H1 (cell line): ENCODE results near the gene ADA. TPM values are rescaled to one million over a fixed set of nuclear protein-coding genes. Genes with fewer than 3 reads are reported as not detected.

Experiments
- CBX8 ChIP-seq: fragments of 300-800, 300-1000 bp; sonication (generic); IDR thresholded peaks from 2 replicates; pipeline ENCODE4 v1.7.1; 2016; ENCODE audit warnings: low read depth, low read length, borderline replicate concordance
- GTF2F1 ChIP-seq: IDR thresholded peaks from 2 replicates; pipeline ENCODE4 v1.6.1; 2012; ENCODE audit warnings: low read depth, low read length, improper control_type of control experiment, borderline replicate concordance
- HDAC6 ChIP-seq: IDR thresholded peaks from one replicate; pipeline ENCODE4 v1.7.1; 2012; ENCODE audit warnings: low read depth, mild to moderate bottlenecking, inconsistent platforms, low read length, moderate library complexity
- KDM4A ChIP-seq: IDR thresholded peaks from one replicate; pipeline ENCODE4 v1.7.1; 2012; ENCODE audit warnings: low read depth, mild to moderate bottlenecking, moderate library complexity, low read length, inconsistent platforms; ENCODE audit not compliant: severe bottlenecking
- PHF8 ChIP-seq: fragments of 200-600 bp; sonication (generic); conservative IDR thresholded peaks from 2 replicates; pipeline ENCODE4 v1.7.1; 2012; ENCODE audit warnings: low read depth, mild to moderate bottlenecking, inconsistent platforms, low read length, moderate library complexity
- POLR2A ChIP-seq, 2 experiments: IDR thresholded peaks; 1 replicate in 1 of 2; 2 replicates in 1 of 2; pipeline ENCODE4 v1.6.1; 2011; ENCODE audit warnings: low read depth in 2 of 2, low read length in 2 of 2, mild to moderate bottlenecking in 2 of 2; ENCODE audit errors: control extremely low read depth in 1 of 2
- SAP30 ChIP-seq: fragments of 300-600 bp; sonication (generic); IDR thresholded peaks from 2 replicates; pipeline ENCODE4 v1.7.1; 2012; ENCODE audit warnings: low read length, moderate library complexity, mild to moderate bottlenecking, inconsistent platforms; ENCODE audit not compliant: insufficient read depth, insufficient replicate concordance
- TAF7 ChIP-seq: optimal IDR thresholded peaks from 2 replicates; pipeline ENCODE3; 2011; ENCODE audit warnings: low read depth, mild to moderate bottlenecking, inconsistent platforms, low read length, moderate library complexity, borderline replicate concordance
- polyA plus RNA-seq, 7 experiments: library from polyadenylated mRNA; depleted of rRNA in 3 of 7; stranded (reverse) in 5 of 7; unstranded in 2 of 7; fragments of >200 nt in 5 of 7; fragments of 200-250 nt in 2 of 7; gene quantifications; 1 replicate in 5 of 7; 2 replicates in 1 of 7; 4 replicates in 1 of 7; pipeline versions ENCODE4 v1.2.1 to v1.2.3, GENCODE V29; 2011 to 2013; ENCODE audit warnings: missing spikeins in 2 of 7, mixed read lengths in 2 of 7
- total RNA-seq: library from RNA; stranded (reverse); fragmentation: NEBNext Ultra II Directional; extraction: Animal tissue kit (Norgen Biotek cat#: 25700); gene quantifications from 2 replicates; pipeline ENCODE4 v1.2.1, GENCODE V29; 2021
- TF ChIP-seq, protein P1 (sequence below): fragments of 300-600 bp; sonication (generic); IDR thresholded peaks from 2 replicates; pipeline ENCODE4 v1.7.1; 2012; ENCODE audit warnings: low read length, moderate library complexity, mild to moderate bottlenecking, inconsistent platforms; ENCODE audit not compliant: insufficient replicate concordance

The ADA gene
- total and polyA plus RNA-seq, 2 of the 8 experiments (the other 6 are each of a cell fraction or from before 2014, with no cell fraction given): 19.9 to 32.8 TPM

DNA sequence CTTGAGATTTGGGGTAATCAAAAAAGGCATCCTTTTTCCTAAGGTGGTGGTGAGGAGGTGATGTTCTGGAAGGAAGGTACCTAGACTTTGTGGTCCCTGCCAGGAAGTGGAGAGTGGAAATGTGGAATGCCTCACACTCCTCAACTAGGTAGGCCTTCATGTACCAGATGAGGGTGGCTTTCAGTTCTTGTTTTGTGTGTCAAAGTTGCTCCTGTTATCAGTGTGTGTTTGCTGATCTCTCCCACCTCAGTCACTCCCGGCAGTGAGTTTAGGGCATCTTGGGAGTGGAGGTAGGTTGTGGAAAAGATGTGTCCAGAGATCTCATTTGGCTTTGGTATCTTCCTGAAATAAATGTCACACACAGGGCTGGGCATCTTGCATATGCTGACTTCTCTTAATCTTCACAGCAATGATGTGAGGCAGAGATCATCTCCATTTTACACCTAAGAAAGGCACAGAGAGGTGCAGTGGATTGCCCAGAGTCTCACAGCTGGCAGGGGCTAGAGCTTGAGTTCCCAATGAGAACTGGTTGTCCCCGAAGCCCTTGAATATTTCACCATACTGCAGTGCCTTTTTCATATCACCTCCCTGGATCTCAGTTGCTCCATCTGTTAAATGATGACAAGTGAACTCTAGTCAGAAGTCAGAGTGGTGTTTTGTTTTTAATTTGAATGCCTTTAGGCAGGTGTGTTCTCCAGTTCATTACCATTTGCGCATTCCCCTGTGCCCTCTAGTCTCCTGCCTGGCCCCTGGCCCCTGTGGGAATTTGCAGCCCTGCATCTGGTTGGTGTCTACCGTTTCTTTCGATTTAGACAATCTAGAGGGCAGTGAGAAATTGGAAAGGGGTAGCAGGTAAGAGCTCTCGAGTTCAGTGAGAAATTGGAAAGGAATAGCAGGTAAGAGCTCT is 66.2 kb downstream of the ADA start (continued):
- TF ChIP-seq, protein P1, sequence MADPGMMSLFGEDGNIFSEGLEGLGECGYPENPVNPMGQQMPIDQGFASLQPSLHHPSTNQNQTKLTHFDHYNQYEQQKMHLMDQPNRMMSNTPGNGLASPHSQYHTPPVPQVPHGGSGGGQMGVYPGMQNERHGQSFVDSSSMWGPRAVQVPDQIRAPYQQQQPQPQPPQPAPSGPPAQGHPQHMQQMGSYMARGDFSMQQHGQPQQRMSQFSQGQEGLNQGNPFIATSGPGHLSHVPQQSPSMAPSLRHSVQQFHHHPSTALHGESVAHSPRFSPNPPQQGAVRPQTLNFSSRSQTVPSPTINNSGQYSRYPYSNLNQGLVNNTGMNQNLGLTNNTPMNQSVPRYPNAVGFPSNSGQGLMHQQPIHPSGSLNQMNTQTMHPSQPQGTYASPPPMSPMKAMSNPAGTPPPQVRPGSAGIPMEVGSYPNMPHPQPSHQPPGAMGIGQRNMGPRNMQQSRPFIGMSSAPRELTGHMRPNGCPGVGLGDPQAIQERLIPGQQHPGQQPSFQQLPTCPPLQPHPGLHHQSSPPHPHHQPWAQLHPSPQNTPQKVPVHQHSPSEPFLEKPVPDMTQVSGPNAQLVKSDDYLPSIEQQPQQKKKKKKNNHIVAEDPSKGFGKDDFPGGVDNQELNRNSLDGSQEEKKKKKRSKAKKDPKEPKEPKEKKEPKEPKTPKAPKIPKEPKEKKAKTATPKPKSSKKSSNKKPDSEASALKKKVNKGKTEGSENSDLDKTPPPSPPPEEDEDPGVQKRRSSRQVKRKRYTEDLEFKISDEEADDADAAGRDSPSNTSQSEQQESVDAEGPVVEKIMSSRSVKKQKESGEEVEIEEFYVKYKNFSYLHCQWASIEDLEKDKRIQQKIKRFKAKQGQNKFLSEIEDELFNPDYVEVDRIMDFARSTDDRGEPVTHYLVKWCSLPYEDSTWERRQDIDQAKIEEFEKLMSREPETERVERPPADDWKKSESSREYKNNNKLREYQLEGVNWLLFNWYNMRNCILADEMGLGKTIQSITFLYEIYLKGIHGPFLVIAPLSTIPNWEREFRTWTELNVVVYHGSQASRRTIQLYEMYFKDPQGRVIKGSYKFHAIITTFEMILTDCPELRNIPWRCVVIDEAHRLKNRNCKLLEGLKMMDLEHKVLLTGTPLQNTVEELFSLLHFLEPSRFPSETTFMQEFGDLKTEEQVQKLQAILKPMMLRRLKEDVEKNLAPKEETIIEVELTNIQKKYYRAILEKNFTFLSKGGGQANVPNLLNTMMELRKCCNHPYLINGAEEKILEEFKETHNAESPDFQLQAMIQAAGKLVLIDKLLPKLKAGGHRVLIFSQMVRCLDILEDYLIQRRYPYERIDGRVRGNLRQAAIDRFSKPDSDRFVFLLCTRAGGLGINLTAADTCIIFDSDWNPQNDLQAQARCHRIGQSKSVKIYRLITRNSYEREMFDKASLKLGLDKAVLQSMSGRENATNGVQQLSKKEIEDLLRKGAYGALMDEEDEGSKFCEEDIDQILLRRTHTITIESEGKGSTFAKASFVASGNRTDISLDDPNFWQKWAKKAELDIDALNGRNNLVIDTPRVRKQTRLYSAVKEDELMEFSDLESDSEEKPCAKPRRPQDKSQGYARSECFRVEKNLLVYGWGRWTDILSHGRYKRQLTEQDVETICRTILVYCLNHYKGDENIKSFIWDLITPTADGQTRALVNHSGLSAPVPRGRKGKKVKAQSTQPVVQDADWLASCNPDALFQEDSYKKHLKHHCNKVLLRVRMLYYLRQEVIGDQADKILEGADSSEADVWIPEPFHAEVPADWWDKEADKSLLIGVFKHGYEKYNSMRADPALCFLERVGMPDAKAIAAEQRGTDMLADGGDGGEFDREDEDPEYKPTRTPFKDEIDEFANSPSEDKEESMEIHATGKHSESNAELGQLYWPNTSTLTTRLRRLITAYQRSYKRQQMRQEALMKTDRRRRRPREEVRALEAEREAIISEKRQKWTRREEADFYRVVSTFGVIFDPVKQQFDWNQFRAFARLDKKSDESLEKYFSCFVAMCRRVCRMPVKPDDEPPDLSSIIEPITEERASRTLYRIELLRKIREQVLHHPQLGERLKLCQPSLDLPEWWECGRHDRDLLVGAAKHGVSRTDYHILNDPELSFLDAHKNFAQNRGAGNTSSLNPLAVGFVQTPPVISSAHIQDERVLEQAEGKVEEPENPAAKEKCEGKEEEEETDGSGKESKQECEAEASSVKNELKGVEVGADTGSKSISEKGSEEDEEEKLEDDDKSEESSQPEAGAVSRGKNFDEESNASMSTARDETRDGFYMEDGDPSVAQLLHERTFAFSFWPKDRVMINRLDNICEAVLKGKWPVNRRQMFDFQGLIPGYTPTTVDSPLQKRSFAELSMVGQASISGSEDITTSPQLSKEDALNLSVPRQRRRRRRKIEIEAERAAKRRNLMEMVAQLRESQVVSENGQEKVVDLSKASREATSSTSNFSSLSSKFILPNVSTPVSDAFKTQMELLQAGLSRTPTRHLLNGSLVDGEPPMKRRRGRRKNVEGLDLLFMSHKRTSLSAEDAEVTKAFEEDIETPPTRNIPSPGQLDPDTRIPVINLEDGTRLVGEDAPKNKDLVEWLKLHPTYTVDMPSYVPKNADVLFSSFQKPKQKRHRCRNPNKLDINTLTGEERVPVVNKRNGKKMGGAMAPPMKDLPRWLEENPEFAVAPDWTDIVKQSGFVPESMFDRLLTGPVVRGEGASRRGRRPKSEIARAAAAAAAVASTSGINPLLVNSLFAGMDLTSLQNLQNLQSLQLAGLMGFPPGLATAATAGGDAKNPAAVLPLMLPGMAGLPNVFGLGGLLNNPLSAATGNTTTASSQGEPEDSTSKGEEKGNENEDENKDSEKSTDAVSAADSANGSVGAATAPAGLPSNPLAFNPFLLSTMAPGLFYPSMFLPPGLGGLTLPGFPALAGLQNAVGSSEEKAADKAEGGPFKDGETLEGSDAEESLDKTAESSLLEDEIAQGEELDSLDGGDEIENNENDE: no peak
- TF ChIP-seq KDM4A: no peak
- TF ChIP-seq SAP30: no peak
- TF ChIP-seq PHF8: no peak
- TF ChIP-seq POLR2A (IDR thresholded peaks at IDR 0.05; ENCODE audit: control extremely low read depth in 1 of 2, low read depth in 2 of 2, low read length in 2 of 2): no peak
- TF ChIP-seq GTF2F1: no peak
- TF ChIP-seq HDAC6: no peak
- no peak for TF ChIP-seq TAF7
- TF ChIP-seq CBX8: no peak
